Fibroblast of pulmonary artery (primary cell): ENCODE measurements around the gene SLC25A48.

Source experiments
- DNase-seq: peaks from one replicate; pipeline ENCODE4 v3.0.0-alpha.2; 2010; ENCODE audit warnings: low read depth
- H3K4me3 ChIP-seq: replicated peaks from 2 replicates; pipeline ENCODE4 v1.5.1; 2011; ENCODE audit warnings: low read depth, mild to moderate bottlenecking, control low read depth, low read length, moderate library complexity
- TF ChIP-seq, protein P1 (sequence below): IDR thresholded peaks from 2 replicates; pipeline ENCODE4 v1.5.1; 2011; ENCODE audit warnings: mild to moderate bottlenecking, control low read depth, low read length, inconsistent platforms; ENCODE audit errors: missing control alignments

Gene SLC25A48

GRCh38 chr5:135887447-135887864 lies 53.0 kb downstream of the SLC25A48 start:
- peak; percentile 76 for DNase-seq
- no peak overlapping the region for H3K4me3 ChIP-seq
- TF ChIP-seq, protein P1, sequence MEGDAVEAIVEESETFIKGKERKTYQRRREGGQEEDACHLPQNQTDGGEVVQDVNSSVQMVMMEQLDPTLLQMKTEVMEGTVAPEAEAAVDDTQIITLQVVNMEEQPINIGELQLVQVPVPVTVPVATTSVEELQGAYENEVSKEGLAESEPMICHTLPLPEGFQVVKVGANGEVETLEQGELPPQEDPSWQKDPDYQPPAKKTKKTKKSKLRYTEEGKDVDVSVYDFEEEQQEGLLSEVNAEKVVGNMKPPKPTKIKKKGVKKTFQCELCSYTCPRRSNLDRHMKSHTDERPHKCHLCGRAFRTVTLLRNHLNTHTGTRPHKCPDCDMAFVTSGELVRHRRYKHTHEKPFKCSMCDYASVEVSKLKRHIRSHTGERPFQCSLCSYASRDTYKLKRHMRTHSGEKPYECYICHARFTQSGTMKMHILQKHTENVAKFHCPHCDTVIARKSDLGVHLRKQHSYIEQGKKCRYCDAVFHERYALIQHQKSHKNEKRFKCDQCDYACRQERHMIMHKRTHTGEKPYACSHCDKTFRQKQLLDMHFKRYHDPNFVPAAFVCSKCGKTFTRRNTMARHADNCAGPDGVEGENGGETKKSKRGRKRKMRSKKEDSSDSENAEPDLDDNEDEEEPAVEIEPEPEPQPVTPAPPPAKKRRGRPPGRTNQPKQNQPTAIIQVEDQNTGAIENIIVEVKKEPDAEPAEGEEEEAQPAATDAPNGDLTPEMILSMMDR, result peak; percentile 83

DNA sequence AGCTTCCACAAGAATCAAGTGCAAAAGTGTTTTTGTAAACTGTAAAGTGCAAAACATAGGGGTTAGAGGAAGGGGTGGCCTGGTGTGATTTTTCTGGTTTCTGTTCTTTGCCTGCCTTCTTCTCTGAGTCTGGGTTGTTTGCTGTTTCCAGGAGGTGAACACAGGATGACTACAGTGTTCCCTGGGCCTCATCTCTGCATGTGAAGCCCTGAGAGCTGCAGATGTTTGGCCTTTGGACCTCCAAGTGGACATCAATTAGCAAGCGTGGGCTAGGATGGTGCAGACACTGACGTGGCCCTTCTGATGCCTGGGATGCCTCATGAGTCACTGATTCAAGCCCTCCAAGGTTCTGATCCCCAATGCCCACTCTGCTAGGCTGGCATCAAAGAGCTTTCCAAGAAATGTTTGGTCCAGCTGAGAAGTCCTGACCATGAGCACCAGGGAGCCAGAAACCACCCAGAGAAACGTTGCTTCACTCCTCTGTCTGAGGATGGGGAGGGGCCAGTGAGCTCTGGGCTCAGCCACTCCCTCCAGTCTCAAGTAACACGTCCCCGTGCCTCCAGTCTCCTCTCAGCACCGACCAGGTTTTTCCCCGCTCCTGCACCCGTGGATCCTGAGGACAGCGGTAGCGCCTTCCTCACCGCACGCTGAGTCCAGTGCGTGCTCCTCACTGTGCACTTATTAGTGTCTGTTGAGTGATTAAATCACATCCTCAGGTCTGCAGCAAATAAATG lies 53.6 kb downstream of the SLC25A48 start:
- no peak overlapping the region for H3K4me3 ChIP-seq
- TF ChIP-seq, protein P1, result no peak
- peak; percentile 52 for DNase-seq

DNA sequence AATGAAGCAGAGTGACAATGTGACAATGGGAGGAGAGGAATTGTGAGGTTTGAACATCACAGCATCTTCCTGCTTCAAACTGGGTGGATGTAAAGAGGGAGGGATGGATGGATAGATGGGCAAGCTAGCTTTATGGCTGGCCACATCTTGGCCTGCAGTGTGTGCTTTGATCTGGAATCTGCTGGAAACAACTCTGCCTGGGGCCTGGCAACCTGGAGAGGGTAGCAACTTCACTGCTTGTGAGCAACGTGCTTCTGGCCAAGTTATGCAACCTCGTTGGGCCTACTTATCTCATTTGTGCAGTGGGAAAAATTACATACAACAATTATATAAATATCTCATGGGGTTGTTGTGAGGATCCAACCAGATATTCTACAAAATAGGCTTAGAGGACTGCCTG lies 55.8 kb downstream of the SLC25A48 start:
- DNase-seq, result peak; percentile 14
- TF ChIP-seq, protein P1, result no peak
- no peak overlapping the region for H3K4me3 ChIP-seq

GRCh38 chr5:135890867-135891266 lies 56.4 kb downstream of the SLC25A48 start:
- H3K4me3 ChIP-seq, result no peak overlapping the region
- TF ChIP-seq, protein P1, result no peak
- no peak for DNase-seq

DNA sequence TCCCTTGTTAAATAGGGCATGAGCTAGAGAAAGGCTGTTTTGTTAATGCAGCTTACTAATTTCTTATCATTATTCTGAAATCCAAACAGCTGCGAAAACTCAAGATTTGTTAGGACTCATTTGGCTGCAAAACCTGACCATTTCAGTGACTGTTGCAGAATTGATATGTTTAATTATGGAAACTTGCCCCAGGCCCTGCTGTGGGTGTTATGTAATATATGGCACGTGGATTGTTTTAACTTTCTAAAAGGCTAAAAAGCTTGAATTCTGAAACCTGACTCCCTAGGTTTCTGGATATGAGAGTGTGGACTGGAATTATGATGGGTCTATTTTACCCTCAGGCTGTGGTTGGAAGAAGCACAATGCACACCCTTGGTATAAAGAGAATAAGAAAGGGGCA lies 56.8 kb downstream of the SLC25A48 start:
- TF ChIP-seq, protein P1, result no peak
- DNase-seq, result peak; percentile 21
- H3K4me3 ChIP-seq, result no peak overlapping the region

GRCh38 chr5:135891791-135892190 lies 57.3 kb downstream of the SLC25A48 start:
- H3K4me3 ChIP-seq, result no peak overlapping the region
- no peak for DNase-seq
- TF ChIP-seq, protein P1, result peak; percentile 24

- no peak for DNase-seq
- TF ChIP-seq, protein P1, result no peak
- no peak overlapping the region for H3K4me3 ChIP-seq
Observed at GRCh38 chr5:135894276-135894675, 59.8 kb downstream of the SLC25A48 start.
